ENCODE results near the gene MATK. TPM values are rescaled to one million over a fixed set of nuclear protein-coding genes. Genes with fewer than 3 reads are reported as not detected.

Gene MATK
- total RNA-seq, 4 donors from 2014 or later = 0.74 to 29.3 (median 3.3) TPM

DNA sequence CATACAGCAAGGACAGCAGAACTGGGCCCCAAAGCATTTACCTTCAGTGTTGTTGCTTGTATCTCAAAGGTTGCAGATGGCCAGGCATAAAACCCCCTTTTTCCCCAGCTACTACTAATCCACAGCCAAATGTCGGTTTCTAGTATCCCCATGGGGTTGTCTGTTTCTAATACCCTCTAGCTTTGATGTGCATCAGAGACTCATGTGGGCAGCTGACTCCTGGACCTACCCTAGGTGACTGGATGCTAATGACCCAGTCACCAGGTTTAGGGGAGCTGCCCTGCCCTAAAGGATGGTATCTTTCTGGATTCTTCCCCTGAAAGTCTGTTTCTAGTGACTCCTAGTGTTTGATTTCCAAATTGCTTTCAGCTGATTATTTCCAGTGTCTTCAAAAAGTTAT, 54.1 kb downstream of the MATK start:
- no peak for DNase-seq (ENCODE audit: low spot score)
- ATAC-seq (ENCODE audit: low FRiP score) = no peak
- TF ChIP-seq, protein P1, sequence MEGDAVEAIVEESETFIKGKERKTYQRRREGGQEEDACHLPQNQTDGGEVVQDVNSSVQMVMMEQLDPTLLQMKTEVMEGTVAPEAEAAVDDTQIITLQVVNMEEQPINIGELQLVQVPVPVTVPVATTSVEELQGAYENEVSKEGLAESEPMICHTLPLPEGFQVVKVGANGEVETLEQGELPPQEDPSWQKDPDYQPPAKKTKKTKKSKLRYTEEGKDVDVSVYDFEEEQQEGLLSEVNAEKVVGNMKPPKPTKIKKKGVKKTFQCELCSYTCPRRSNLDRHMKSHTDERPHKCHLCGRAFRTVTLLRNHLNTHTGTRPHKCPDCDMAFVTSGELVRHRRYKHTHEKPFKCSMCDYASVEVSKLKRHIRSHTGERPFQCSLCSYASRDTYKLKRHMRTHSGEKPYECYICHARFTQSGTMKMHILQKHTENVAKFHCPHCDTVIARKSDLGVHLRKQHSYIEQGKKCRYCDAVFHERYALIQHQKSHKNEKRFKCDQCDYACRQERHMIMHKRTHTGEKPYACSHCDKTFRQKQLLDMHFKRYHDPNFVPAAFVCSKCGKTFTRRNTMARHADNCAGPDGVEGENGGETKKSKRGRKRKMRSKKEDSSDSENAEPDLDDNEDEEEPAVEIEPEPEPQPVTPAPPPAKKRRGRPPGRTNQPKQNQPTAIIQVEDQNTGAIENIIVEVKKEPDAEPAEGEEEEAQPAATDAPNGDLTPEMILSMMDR (IDR thresholded peaks at IDR 0.05) = no peak

DNA sequence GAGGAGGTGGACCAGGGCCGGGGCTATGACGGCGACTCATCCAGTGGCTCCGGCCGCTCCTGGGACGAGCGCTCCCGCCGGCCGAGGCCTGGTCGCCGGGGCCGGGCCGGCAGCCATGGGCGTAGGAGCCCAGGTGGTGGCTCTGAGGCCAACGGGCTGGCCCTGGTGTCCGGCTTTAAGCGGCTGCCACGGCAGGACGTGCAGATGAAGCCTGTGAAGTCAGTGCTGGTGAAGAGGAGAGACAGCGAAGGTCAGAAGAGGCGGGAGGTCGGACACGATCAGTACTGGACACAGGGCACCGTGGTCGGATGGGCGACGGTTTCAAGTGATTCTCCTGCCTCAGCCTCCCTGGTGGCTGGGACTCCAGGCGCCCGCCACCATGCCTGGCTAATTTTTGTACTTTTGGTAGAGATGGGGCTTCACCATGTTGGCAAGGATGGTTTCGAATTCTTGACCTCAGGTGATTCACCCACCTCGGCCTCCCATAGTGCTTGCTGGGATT, 55.7 kb downstream of the MATK start:
- ATAC-seq (ENCODE audit: low FRiP score) (no peak), DNase-seq (ENCODE audit: low spot score) (no peak)
- TF ChIP-seq, protein P1 (IDR thresholded peaks at IDR 0.05) = no peak

Small RNA genes lying within 50 kb of the gene (small RNA-seq; reads per million reads assigned to genes)
- gene AC005777.1 = not detected

Other genes starting within 250 kb of the MATK start
- 1 to 10 TPM in 1 of 4 donors, not detected in 3; 1.4 TPM for gene TEKTIP1, start 247.2 kb downstream of the MATK start, total RNA-seq
- gene MFSD12, start 228.8 kb downstream of the MATK start, total RNA-seq = 100 to 1,000 TPM in 1 of 4 donors, 10 to 100 TPM in 3; 27.7 to 127 (median 53.3) TPM
- 10 to 100 TPM; 60.4 to 95.8 (median 66.5) TPM for gene HMG20B, start 213.4 kb downstream of the MATK start, total RNA-seq
- gene GIPC3, start 200.9 kb downstream of the MATK start, total RNA-seq = 1 to 10 TPM in 2 of 4 donors, under 1 TPM in 2; 0.56 to 3.0 (median 1.0) TPM
- 1 to 10 TPM in 2 of 4 donors, under 1 TPM in 2; 0.65 to 1.8 (median 1.1) TPM for gene TBXA2R, start 179.5 kb downstream of the MATK start, total RNA-seq
- 10 to 100 TPM; 14.4 to 31.1 (median 22.5) TPM for gene CACTIN, start 159.6 kb downstream of the MATK start, total RNA-seq
- 10 to 100 TPM; 16.1 to 21.1 (median 17.4) TPM for gene PIP5K1C, start 85.9 kb downstream of the MATK start, total RNA-seq
- 1 to 10 TPM in 1 of 4 donors, under 1 TPM in 2, not detected in 1; 0.60 to 1.2 (median 0.88) TPM for gene TJP3, start 78.0 kb downstream of the MATK start, total RNA-seq
- 10 to 100 TPM; 13.5 to 24.1 (median 18.7) TPM for gene APBA3, start 24.7 kb downstream of the MATK start, total RNA-seq
- gene MRPL54, start 23.7 kb downstream of the MATK start, total RNA-seq = 10 to 100 TPM; 52.4 to 76.3 (median 68.0) TPM
- under 1 TPM in 1 of 4 donors, not detected in 3; 0.19 TPM for gene RAX2, start 14.2 kb downstream of the MATK start, total RNA-seq
- under 1 TPM in 1 of 4 donors, not detected in 3; 0.12 TPM for gene ZFR2, start 82.7 kb upstream of the MATK start, total RNA-seq
- not detected for gene ATCAY, start 94.3 kb upstream of the MATK start, total RNA-seq
- gene NMRK2, start 146.7 kb upstream of the MATK start, total RNA-seq = not detected
- gene DAPK3, start 184.7 kb upstream of the MATK start, total RNA-seq = 10 to 100 TPM; 40.7 to 71.7 (median 56.9) TPM
- 1,000 to 10,000 TPM; 1,922 to 2,283 (median 2,030) TPM for gene EEF2, start 199.1 kb upstream of the MATK start, total RNA-seq
- 10 to 100 TPM; 10.6 to 21.6 (median 11.2) TPM for gene PIAS4, start 221.4 kb upstream of the MATK start, total RNA-seq

All from omental fat pad (tissue), 4 donors.